ENCODE measurements around the gene RNF224. TPM values are rescaled to one million over a fixed set of nuclear protein-coding genes. Genes with fewer than 3 reads are reported as not detected.

The RNF224 gene
- total and polyA plus RNA-seq, 2 of the 13 experiments (the other 11 are each of a cell fraction or from before 2014, with no cell fraction given) = 0.09 TPM; not detected in 1

GRCh38 chr9:137188490-137189296 is 38.6 kb upstream of the RNF224 start, which contains the start of the genes ANAPC2 and SSNA1 (continued):
- TF ChIP-seq, protein P1, sequence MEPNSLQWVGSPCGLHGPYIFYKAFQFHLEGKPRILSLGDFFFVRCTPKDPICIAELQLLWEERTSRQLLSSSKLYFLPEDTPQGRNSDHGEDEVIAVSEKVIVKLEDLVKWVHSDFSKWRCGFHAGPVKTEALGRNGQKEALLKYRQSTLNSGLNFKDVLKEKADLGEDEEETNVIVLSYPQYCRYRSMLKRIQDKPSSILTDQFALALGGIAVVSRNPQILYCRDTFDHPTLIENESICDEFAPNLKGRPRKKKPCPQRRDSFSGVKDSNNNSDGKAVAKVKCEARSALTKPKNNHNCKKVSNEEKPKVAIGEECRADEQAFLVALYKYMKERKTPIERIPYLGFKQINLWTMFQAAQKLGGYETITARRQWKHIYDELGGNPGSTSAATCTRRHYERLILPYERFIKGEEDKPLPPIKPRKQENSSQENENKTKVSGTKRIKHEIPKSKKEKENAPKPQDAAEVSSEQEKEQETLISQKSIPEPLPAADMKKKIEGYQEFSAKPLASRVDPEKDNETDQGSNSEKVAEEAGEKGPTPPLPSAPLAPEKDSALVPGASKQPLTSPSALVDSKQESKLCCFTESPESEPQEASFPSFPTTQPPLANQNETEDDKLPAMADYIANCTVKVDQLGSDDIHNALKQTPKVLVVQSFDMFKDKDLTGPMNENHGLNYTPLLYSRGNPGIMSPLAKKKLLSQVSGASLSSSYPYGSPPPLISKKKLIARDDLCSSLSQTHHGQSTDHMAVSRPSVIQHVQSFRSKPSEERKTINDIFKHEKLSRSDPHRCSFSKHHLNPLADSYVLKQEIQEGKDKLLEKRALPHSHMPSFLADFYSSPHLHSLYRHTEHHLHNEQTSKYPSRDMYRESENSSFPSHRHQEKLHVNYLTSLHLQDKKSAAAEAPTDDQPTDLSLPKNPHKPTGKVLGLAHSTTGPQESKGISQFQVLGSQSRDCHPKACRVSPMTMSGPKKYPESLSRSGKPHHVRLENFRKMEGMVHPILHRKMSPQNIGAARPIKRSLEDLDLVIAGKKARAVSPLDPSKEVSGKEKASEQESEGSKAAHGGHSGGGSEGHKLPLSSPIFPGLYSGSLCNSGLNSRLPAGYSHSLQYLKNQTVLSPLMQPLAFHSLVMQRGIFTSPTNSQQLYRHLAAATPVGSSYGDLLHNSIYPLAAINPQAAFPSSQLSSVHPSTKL (CRISPR knock-in tag; IDR thresholded peaks at IDR 0.05) = peak; percentile 62; the same call in 1 of the 2 replicates
- TF ChIP-seq, protein P2, sequence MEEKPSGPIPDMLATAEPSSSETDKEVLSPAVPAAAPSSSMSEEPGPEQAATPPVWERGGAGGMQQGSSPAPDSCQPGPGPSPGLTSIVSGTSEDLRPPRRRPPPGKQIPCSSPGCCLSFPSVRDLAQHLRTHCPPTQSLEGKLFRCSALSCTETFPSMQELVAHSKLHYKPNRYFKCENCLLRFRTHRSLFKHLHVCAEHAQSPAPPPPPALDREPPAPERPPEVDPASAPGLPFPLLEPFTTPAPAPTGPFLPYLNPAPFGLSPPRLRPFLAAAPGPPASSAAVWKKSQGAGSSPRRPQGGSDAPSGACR (CRISPR knock-in tag; IDR thresholded peaks at IDR 0.05) = peak; percentile 74; the same call in 1 of the 2 replicates
- TF ChIP-seq RFX1 (IDR thresholded peaks at IDR 0.05) (no peak), SRF (IDR thresholded peaks at IDR 0.05; ENCODE audit: low read depth, low read length) (peak; percentile 94), ZFY (CRISPR knock-in tag; IDR thresholded peaks at IDR 0.05) (peak; percentile 95), HOXA7 (CRISPR knock-in tag; IDR thresholded peaks at IDR 0.05) (no peak), ZNF138 (CRISPR knock-in tag; IDR thresholded peaks at IDR 0.05; ENCODE audit: low read depth) (peak; percentile 53; the same call in 1 of the 2 replicates), ATAD3A (CRISPR knock-in tag; IDR thresholded peaks at IDR 0.05) (no peak), SIX1 (CRISPR knock-in tag; IDR thresholded peaks at IDR 0.05; ENCODE audit: borderline replicate concordance) (no peak), ZNF646 (CRISPR knock-in tag; IDR thresholded peaks at IDR 0.05) (no peak), NFE2 (CRISPR knock-in tag; IDR thresholded peaks at IDR 0.05) (no peak), PLRG1 (conservative IDR thresholded peaks at IDR 0.05) (no peak), ZBTB38 (CRISPR knock-in tag; IDR thresholded peaks at IDR 0.05) (peak; percentile 68; the same call in 1 of the 2 replicates), PHF21A (CRISPR knock-in tag; IDR thresholded peaks at IDR 0.05) (peak; percentile 53), ZNF710 (CRISPR knock-in tag; IDR thresholded peaks at IDR 0.05; ENCODE audit: borderline replicate concordance) (peak; percentile 68; the same call in 1 of the 2 replicates), FOXP1 (IDR thresholded peaks at IDR 0.05) (no peak), FOXP1 (CRISPR knock-in tag; IDR thresholded peaks at IDR 0.05) (peak; percentile 30; the same call in 1 of the 2 replicates)
